ENCODE data around the gene HAUS5.
"Not testable (repeated sequence)": the region's sequence is repeated elsewhere in the genome, so short reads cannot be mapped to it uniquely, and the experiment has no call there.

Gene HAUS5

DNA sequence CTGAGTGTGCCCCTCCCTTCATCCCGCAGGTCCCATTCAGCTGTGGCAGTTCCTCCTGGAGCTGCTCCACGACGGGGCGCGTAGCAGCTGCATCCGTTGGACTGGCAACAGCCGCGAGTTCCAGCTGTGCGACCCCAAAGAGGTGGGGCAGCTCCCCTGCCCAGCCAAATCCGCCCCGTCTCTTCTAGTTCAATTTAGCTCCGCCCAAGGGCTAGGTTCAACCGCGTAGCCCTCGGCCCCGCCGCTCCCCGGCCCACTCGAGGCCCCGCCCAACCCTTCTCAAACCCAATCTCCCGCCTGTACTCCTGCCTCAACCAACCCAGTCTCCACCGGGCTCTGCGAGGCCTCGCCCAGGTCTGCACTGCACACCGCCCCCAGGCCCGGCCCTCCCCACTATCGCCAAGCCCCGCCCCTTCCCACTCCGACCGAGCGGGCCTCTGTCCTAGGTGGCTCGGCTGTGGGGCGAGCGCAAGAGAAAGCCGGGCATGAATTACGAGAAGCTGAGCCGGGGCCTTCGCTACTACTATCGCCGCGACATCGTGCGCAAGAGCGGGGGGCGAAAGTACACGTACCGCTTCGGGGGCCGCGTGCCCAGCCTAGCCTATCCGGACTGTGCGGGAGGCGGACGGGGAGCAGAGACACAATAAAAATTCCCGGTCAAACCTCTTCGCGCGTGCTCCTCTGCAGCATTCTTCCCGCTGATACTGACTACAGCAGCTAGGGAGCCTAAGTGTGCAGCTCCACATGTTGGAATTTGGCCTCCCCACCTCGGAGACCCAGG lies 31.9 kb downstream of the HAUS5 start:
- DNase-seq, result peak; percentile 88 to 89

DNA sequence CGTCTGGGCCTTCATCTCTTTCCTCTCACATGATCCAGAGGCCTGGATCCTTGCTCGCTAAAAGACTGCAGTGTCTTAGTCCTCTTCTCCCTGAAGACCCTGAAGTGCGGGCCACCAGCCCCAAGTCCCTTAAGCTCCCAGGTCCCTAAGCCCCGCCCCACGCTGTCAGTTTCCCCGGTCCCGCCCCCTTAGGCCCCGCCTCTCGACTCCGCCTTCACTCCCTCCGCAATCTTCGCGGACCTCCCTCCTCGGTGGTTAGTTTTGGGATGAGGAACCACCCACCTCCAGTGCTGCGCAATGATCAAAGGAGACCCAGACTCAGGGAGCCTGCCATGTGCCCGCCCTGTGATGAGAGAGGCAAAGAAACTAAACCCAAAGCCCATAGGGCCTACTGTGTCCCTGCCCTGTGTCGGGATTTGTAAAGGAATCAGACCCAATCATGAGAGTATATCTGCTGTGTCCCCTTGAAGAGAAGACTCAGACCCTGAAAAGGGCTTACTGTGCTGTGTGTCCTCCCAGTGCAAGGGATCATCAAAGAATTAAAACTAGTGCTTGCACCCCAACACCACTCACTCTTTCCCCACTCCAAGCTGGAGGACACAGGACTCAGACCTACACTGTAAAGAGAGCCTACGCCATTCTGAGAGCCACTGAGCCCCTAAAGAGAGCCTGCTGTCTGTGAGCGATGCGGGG lies 32.6 kb downstream of the HAUS5 start:
- peak; percentile 53 for DNase-seq

DNA sequence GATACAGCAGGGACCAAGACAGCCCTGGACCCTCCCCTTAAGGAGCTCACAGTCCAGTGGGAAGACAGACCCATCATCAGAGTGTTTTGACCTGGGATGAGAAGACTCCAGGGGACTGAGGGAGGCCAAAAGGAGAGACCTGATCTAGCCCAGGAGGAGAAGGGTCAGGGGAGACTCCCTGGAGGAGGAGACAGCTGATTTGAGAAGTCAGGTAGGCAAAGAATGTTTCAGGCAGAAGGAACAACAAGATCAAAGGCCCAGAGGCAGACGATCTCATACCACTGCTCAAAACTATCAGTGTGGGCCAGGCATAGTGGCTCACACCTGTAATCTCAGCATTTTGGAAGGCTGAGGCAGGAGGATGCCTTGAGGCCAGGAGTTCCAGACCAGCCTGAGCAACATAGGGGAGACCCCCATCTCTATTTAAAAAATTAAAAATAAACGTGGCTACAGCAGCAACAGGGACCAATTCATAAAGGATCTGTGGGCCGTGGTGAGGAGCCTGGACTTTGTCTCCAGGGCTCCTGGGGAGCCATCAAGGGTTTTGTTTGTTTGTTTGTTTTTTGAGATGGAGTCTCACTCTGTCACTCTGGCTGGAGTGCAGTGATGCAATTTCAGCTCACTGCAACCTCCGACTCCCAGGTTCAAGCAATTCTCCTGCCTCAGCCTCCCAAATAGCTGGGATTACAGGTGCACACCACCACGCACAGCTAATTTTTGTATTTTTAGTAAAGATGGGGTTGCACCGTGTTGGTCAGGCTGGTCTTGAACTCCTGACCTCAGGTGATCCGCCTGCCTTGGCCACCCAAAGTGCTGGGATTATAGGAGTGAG lies 33.4 kb downstream of the HAUS5 start:
- DNase-seq, result no peak

DNA sequence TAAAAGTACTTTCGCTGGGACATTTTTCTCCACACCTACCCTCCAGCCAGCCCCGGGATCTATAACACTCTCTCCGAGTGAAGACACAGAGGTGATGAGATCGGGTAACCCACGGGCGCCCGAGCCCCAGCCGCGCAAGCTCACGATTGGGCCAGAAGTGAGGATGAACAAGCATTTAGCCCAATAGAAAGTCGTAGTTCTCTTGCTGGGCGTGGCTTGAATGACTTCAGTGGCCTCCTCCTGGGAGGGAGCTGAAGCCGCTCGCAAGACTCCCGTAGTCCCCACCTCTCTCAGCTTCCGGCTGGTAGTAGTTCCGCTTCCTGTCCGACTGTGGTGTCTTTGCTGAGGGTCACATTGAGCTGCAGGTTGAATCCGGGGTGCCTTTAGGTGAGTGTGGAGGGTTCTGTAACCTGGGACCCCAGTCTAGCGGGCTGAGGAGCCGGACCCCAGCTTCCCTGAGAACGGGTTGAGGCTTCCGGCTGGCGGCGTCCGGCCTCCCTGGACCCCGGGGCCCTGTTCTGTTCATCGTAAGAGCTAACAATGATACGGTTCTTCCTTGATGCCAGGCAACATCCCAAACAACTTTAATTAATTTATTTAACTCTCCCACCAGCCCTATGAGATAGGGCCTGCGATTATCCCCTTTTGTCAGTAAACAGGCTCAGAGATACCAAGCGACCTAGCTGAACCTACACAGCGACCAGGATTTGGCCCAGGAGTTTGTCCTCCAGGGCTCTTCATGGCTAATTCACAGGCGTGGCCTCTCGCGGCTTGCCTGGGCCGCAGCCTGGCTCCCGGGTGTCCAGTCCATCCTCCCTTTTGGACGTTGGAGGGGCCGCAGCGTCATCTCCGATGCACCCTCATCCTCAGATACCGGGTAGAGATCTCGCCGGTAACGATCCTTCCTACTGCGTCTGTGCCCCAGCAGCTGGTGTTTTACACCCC lies 35.8 kb downstream of the HAUS5 start, which contains the start of gene COX6B1:
Gene COX6B1, plus strand, starts transcription at position 307 of the 945 bp plus-strand sequence. CDS start 2,921 bp downstream, outside the sequence.
- peak; percentile 98 to 99 for DNase-seq

DNA sequence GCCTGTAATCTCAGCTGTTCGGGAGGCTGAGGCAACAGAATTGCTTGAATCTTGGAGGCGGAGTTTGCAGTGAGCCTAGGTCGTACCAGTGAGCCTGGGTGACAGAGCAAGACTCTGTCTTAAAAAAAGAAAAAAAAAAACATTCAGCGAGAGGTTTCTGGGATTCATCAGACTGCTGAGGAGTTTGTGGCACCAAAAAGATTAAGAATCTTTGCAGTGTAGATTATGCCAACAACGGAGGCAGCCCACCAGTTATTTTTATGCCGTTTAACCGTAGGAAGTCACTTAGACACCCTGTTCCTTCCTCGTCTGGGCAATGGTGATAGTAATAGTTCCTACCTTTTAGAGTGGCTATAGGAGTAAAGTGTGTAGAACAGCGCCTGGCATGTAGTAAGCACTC lies 38.0 kb downstream of the HAUS5 start:
- DNase-seq, result no peak

DNA sequence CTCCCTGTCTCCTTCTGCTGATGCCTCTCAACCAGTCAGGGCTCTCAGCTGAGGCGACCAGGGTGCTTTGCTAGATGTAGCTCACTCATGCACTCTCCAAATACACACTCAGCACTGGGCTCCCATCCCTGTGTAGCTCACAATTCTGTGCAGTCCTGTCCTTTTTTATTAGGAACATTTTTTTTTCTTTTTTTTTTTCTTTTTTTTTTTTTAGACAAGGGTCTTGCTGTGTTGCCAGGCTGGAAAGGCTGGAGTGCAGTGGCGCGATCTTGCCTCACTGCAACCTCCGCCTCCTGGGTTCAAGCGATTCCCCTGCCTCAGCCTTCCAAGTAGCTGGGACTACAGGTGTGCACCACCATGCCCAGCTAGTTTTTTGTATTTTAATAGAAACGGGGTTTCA lies 42.3 kb downstream of the HAUS5 start:
- not testable (repeated sequence) for DNase-seq

DNA sequence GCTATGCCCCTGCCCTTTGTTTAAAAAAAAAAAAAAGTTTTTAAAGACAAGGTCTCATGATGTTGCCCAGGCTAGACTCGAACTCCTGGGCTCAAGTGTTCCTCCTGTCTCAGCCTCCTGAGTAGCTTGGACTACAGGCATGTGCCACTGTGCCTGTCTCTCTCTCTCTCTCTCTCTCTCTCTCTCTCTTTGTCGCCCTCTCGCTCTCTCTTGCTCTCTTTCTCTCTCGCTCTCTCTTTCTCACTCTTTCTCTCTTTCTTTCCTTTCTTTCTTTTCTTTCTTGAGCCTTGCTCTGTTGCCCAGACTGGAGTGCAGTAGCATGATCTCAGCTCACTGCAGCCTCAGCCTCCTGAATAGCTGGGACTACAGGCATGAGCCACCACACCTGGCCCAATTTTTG lies 43.1 kb downstream of the HAUS5 start:
- no peak for DNase-seq

DNA sequence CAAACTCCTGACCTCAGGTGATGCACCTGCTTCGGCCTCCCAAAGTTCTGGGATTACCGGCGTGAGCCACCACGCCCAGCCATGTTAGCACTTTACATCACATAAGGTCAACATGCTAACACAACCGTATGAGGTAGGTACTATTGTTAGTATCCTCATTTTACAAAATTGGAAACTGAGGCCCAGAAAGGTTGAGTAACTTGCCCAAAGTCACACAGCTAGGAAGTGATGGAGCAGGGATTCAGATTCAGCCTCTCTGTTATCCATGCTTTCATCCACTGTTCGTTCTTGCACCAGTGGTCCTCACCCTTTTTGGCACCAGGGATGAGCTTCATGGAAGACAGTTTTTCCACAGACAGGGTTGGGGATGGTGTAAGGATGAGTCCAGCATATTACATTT lies 44.2 kb downstream of the HAUS5 start:
- DNase-seq, result no peak

DNA sequence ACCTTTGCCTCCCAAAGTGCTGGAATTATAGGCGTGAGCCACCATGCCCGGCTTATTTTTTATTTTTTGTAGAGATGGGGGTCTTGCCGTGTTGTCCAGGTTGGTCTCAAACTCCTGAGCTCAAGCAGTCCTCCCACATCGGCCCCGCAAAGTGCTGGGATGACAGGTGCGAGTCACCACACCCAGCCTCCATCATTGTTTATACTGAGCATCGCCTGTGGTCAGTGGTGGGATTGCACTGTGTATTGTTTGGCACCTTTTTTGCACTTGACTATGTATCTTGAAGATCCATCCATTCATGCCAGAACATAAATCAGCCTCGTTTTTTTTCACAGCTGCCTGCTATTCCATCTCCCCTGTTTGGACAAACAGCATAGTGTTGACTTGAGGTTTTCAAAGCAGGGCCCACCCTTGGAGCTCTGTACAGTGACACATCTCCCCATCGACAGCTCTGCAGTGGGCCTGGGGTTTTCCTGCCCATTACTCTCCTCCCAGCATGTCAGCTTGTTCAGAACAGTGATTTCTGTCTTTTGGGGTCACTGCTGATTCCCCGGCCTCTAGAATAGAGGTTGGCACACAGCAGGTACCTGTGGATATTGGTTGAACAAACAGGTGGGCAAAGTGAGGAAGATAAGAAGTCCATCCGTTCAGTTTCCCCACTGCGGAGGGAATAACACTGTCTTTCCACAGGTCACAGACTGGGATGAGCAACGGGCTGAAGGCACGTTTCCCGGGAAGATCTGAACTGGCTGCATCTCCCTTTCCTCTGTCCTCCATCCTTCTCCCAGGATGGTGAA lies 45.6 kb downstream of the HAUS5 start:
- DNase-seq, result no peak

DNA sequence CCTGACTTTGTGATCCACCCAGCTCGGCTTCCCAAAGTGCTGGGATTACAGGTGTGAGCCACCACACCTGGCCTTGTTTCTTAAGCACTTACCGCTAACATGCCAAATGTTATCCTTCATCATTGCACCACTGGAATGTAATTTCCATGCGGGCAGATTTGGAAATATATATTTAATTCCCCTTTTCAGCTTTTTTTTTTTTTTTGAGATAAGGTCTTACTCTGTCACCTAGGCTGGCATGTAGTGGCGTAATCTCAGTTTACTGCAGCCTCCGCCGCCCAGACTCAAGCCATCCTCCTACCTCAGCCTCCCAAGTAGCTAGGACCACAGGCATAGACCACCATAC lies 49.4 kb downstream of the HAUS5 start:
- no peak for DNase-seq

DNA sequence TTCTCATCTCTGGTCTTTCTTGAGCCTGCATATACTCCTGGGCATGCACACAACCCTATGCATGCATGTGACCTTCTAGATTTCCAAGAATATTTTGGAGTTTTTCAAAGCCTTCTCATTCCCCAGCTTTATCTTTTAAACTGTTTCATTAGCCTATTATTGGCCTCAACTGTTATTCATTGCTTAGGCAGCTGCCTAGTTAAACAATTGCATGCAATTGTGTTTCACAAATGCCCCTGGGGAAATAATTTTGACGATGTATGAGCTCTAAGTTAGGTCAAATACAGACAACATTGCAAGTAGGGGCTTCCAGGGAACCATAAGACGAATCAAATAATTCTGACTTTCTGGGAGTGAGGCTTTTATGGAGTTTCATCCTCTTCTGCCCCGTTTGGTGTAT lies 51.4 kb downstream of the HAUS5 start:
- no peak for DNase-seq

DNA sequence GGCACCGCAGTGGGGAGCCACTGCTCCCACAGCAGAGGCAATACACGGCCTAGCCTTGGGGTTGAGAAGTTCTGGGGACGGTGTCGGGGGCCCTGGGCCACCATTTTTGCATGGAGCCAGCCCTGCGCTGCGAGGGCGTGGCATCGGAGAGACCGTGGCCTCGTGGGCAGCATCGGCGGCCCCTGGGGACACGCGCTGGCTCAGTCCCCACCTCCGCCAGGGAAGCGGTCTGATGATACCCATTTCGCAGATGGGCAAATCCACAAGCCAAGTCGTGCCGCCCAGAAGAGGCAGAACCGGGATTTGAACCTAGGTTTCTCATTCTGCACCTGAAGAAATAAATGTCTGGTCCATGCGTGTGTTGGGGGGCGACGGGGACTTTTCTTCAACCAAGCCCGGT lies 52.6 kb downstream of the HAUS5 start:
- no peak for DNase-seq

DNA sequence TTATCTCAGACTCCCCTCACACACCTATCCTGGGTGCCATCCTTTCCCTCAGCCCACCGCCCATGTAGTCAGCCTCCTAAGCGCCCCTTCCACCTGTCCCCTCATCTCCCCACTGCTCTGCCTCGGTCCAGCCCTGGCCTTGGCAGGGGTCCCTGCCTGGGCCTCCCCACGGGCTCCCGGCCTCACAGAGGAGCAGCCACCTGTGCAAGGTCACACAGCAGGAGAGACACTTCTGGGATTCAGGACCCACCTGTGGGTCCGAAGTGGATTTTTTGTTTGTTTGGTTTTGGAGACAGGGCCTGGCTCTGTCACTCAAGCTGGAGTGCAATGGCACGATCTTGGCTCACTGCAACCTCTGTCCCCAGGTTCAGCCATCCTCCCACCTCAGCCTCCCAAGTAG lies 53.1 kb downstream of the HAUS5 start:
- no peak for DNase-seq

DNA sequence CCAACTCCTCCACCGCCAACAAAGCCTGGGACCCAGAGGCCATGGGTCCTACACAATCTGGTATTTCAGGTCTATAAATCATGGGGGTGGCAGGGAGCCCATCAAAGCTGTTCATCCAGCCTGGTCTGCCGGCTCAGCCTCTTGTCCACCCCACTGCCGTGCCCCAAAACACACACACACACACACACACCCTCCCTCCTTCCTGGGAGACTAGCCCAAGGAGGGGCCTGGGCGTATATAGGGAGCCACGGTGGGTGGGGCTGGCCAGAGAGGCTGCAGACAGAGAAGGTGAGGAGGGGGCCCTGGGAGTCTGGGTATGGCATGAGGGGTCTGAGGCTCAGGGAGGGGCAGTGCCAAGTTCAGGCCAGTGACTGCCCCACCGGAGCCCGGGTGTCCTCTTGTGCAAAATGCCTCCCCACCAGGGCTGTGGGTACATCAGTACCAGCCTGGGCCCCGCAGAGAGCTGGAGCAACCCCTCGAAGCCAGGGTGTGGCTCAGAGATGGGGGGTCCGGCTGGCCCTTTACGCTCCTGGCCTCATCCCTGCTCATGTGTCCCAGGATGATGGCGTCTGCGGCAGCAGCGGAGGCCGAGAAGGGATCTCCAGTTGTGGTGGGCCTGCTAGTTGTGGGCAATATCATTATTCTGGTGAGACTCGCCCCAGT lies 53.8 kb downstream of the HAUS5 start, which contains the start of gene UPK1A:
Gene UPK1A, plus strand, starts transcription at position 267 of the 663 bp plus-strand sequence. Its CDS starts 296 bp downstream, at position 563.
- no peak for DNase-seq

DNA sequence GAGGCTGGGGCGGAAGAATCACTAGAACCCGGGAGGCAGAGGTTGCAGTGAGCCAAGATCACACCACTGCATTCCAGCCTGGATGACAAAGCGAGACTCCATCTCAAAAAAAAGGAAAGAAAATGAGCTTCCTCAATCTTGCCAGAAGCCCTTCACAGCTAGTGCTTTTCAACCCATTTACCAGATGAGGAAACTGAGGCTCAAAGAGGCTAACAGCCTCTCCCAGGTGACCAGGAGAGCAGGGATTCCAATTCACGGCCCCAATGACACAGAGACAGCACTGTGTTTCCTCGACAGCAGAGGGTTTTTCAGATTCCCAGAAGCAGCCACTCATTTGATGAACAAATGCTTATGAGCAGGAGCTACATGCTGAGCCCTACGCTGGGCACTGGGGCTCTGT lies 57.0 kb downstream of the HAUS5 start:
- DNase-seq, result no peak

DNA sequence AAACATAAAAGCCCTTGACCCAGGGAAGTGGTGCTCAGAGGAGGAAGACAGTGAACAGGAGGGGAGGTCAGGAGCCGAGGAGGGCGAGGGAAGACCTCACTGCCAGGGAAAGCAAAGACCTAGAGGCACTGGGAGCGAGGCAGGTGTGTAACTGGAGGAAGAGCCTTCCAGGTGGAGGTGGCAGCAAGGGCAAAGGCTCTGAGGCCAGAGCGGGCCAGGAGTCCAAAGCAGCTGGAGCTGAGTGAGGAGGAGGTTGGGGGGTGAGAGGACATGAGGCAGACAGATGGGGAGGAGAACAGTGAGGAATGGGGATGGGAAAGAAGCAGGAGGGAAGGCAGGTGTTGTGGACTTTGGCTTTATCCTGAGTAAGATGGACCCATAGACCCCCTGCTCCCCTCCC lies 57.4 kb downstream of the HAUS5 start:
- DNase-seq, result no peak

DNA sequence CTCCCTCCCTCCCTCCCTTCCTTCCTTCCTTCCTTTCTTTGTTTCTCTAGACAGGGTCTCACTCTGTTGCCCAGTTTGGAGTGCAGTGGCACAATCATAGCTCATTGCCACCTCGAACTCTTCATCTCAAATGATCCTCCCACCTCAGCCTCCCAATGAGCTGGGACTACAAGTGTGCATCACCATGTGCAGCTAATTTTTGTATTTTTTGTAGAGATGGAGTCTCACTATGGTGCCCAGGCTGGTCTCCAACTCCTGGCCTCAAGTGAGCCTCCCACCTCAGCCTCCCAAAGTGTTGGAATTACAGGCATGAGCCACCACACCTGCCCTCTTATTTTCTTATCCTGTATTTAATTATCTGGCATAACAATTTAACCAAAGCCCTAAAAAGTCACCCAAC lies 58.2 kb downstream of the HAUS5 start:
- no peak for DNase-seq

DNA sequence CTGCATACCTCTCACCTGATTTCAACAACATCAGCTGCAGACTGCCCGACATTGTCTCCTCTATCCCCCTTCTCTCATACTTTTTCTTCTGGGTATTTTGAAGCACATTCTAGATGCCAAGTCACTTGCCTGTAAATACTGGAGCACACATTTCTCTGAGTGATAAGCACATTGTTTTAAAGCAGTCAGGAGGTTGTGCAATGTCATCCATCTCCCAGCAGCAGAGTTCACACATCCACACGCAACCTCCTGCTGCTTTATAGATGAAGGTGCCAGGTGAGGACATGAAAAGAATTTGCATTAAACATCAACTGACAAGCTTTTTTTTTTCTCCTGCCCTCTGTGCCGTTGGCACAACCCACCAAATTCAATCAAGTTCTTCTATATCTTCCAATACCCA lies 59.3 kb downstream of the HAUS5 start:
- no peak for DNase-seq

DNA sequence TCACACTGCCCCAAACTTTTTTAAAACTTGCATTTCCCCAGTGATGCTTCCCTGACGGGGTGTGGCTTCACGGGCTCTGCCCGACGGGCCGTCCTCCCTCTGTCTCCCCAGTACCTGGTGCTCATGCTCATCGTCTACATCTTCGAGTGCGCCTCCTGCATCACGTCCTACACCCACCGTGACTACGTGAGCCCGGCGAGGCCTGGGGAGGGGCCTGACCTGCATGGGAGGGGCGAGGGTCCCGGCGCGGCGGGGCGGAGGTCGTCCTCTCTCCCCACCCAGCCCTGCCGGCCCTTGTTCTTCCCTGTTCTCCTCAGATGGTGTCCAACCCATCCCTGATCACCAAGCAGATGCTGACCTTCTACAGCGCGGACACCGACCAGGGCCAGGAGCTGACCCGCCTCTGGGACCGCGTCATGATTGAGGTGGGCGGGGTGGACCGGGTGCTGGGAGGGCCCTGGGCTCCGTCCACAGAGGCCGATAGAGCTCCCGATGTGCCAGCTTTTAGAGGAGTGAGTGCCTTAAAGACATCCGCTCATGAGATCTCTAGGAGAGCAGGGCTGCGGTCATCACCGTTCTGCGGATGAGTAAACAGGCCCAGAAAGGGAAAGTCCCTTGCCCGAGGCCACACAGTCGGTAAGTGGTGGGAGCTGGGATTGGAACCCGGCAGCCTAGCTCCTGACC lies 60.7 kb downstream of the HAUS5 start:
- peak; percentile 32 to 65 for DNase-seq
